Ishikawa (cell line): ENCODE data around the gene CLSTN2.

Source experiments
- CEBPB ChIP-seq: IDR thresholded peaks from 2 replicates; pipeline ENCODE4 v1.6.1; 2012
- CREB1 ChIP-seq: IDR thresholded peaks from 2 replicates; pipeline ENCODE4 v1.6.1; 2012; ENCODE audit warnings: low read depth
- EGR1 ChIP-seq: IDR thresholded peaks from 2 replicates; pipeline ENCODE4 v1.6.1; 2012
- EP300 ChIP-seq: IDR thresholded peaks from 2 replicates; pipeline ENCODE4 v1.6.1; 2012; ENCODE audit warnings: borderline replicate concordance
- FOXM1 ChIP-seq: IDR thresholded peaks from 2 replicates; pipeline ENCODE4 v1.6.1; 2012; ENCODE audit warnings: low read depth, borderline replicate concordance
- MAX ChIP-seq: IDR thresholded peaks from 2 replicates; pipeline ENCODE4 v1.6.1; 2012
- NFIC ChIP-seq: IDR thresholded peaks from 2 replicates; pipeline ENCODE4 v1.6.1; 2012
- RAD21 ChIP-seq: IDR thresholded peaks from 2 replicates; pipeline ENCODE4 v1.6.1; 2012; ENCODE audit warnings: low read depth
- REST ChIP-seq: IDR thresholded peaks from 2 replicates; pipeline ENCODE4 v1.6.1; 2012; ENCODE audit warnings: low read depth, mild to moderate bottlenecking
- TAF1 ChIP-seq: IDR thresholded peaks from 2 replicates; pipeline ENCODE4 v1.6.1; 2012; ENCODE audit warnings: low read depth, mild to moderate bottlenecking
- TCF12 ChIP-seq: IDR thresholded peaks from 2 replicates; pipeline ENCODE4 v1.6.1; 2012; ENCODE audit warnings: low read depth
- TEAD4 ChIP-seq: IDR thresholded peaks from 2 replicates; pipeline ENCODE4 v1.6.1; 2012
- USF1 ChIP-seq: IDR thresholded peaks from 2 replicates; pipeline ENCODE4 v1.6.1; 2012
- YY1 ChIP-seq: IDR thresholded peaks from 2 replicates; pipeline ENCODE4 v1.6.1; 2012; ENCODE audit warnings: low read depth
- ZBTB7A ChIP-seq: IDR thresholded peaks from 2 replicates; pipeline ENCODE4 v1.6.1; 2012; ENCODE audit warnings: low read depth

Gene CLSTN2

GRCh38 chr3:140501061-140501769 is 566.2 kb downstream of the CLSTN2 start:
- TF ChIP-seq NFIC (no peak), TCF12 (no peak), RAD21 (no peak)

GRCh38 chr3:140501770-140502364 is 566.9 kb downstream of the CLSTN2 start:
- no peak for TF ChIP-seq USF1
- TF ChIP-seq NFIC: no peak
- TF ChIP-seq YY1: no peak

GRCh38 chr3:140505213-140505612 is 570.2 kb downstream of the CLSTN2 start:
- TF ChIP-seq EP300 (no peak), CEBPB (no peak), REST (no peak)

- TF ChIP-seq TEAD4 (no peak), ZBTB7A (no peak), CREB1 (no peak), RAD21 (no peak), TAF1 (no peak), MAX (no peak), NFIC (no peak), EGR1 (no peak), USF1 (no peak), YY1 (no peak), CEBPB (no peak), TCF12 (no peak), EP300 (no peak), REST (no peak)
These were observed 570.9 kb downstream of the CLSTN2 start for GRCh38 chr3:140505876-140506275.

GRCh38 chr3:140508550-140508949 is 573.6 kb downstream of the CLSTN2 start:
- TF ChIP-seq EP300 (no peak), CREB1 (no peak), NFIC (no peak), CEBPB (no peak), TEAD4 (no peak), EGR1 (no peak), RAD21 (no peak), TCF12 (no peak), YY1 (no peak), TAF1 (no peak), REST (no peak), FOXM1 (no peak), MAX (no peak), ZBTB7A (no peak), USF1 (no peak)
